Measurements from ENCODE around the gene CDRT4.
"Not testable (repeated sequence)": the region's sequence is repeated elsewhere in the genome, so short reads cannot be mapped to it uniquely, and the experiment has no call there.

The CDRT4 gene

GRCh38 chr17:15507001-15507400 lies 39.6 kb upstream of the CDRT4 start:
- H3K9ac ChIP-seq (ENCODE audit: low read depth, low read length): no peak overlapping the region
- peaks cover 14% of the 10 kb centered on the region for H3K4me1 ChIP-seq (ENCODE audit: control insufficient read depth, insufficient read depth, low read length)
- H3K4me2 ChIP-seq (ENCODE audit: low read length): no peak overlapping the region
- H3K4me3 ChIP-seq (ENCODE audit: low read length): no peak overlapping the region
- H3K36me3 ChIP-seq (ENCODE audit: insufficient read depth, low read length): peaks cover 6% of the 10 kb centered on the region
- H3K9me3 ChIP-seq (replicated peaks; ENCODE audit: low read length): no peaks in the 10 kb centered on the region
- H3K27me3 ChIP-seq (ENCODE audit: control insufficient read depth, insufficient read depth, low read length): no peaks in the 10 kb centered on the region

- not testable (repeated sequence) for H3K27me3 ChIP-seq (ENCODE audit: control insufficient read depth, insufficient read depth, low read length); H3K9me3 ChIP-seq (replicated peaks; ENCODE audit: low read length); H3K36me3 ChIP-seq (ENCODE audit: insufficient read depth, low read length); H3K4me2 ChIP-seq (ENCODE audit: low read length); H3K9ac ChIP-seq (ENCODE audit: low read depth, low read length); H3K4me3 ChIP-seq (ENCODE audit: low read length)
- peaks cover 14% of the 10 kb centered on the region for H3K4me1 ChIP-seq (ENCODE audit: control insufficient read depth, insufficient read depth, low read length)
Measured at GRCh38 chr17:15505708-15506107, 38.3 kb upstream of the CDRT4 start.

- Histone ChIP-seq H3K36me3 (ENCODE audit: insufficient read depth, low read length) (no peaks in the 10 kb centered on the region), H3K27me3 (ENCODE audit: control insufficient read depth, insufficient read depth, low read length) (no peaks in the 10 kb centered on the region), H3K9ac (ENCODE audit: low read depth, low read length) (no peak overlapping the region), H3K4me2 (ENCODE audit: low read length) (no peak overlapping the region), H3K9me3 (replicated peaks; ENCODE audit: low read length) (no peaks in the 10 kb centered on the region), H3K4me3 (ENCODE audit: low read length) (no peak overlapping the region), H3K4me1 (ENCODE audit: control insufficient read depth, insufficient read depth, low read length) (peaks cover 5% of the 10 kb centered on the region)
Measured at GRCh38 chr17:15503731-15504130, 36.3 kb upstream of the CDRT4 start.

- Histone ChIP-seq H3K9ac (ENCODE audit: low read depth, low read length) (peak overlapping the region; percentile 61), H3K4me1 (ENCODE audit: control insufficient read depth, insufficient read depth, low read length) (peaks cover 5% of the 10 kb centered on the region), H3K4me2 (ENCODE audit: low read length) (peak overlapping the region; percentile 74), H3K4me3 (ENCODE audit: low read length) (peak overlapping the region; percentile 48), H3K36me3 (ENCODE audit: insufficient read depth, low read length) (no peaks in the 10 kb centered on the region), H3K9me3 (replicated peaks; ENCODE audit: low read length) (no peaks in the 10 kb centered on the region), H3K27me3 (ENCODE audit: control insufficient read depth, insufficient read depth, low read length) (no peaks in the 10 kb centered on the region)
Measured at GRCh38 chr17:15502369-15503112, 35.1 kb upstream of the CDRT4 start.

- Histone ChIP-seq H3K4me3 (ENCODE audit: low read length) (no peak overlapping the region), H3K27me3 (ENCODE audit: control insufficient read depth, insufficient read depth, low read length) (no peaks in the 10 kb centered on the region), H3K9me3 (replicated peaks; ENCODE audit: low read length) (no peaks in the 10 kb centered on the region), H3K36me3 (ENCODE audit: insufficient read depth, low read length) (no peaks in the 10 kb centered on the region), H3K4me2 (ENCODE audit: low read length) (no peak overlapping the region), H3K9ac (ENCODE audit: low read depth, low read length) (no peak overlapping the region), H3K4me1 (ENCODE audit: control insufficient read depth, insufficient read depth, low read length) (peaks cover 5% of the 10 kb centered on the region)
Measured at GRCh38 chr17:15501793-15502192, 34.4 kb upstream of the CDRT4 start.

GRCh38 chr17:15501282-15501681 lies 33.9 kb upstream of the CDRT4 start:
- Histone ChIP-seq H3K27me3 (ENCODE audit: control insufficient read depth, insufficient read depth, low read length) (no peaks in the 10 kb centered on the region), H3K4me2 (ENCODE audit: low read length) (no peak overlapping the region), H3K9me3 (replicated peaks; ENCODE audit: low read length) (no peaks in the 10 kb centered on the region), H3K4me1 (ENCODE audit: control insufficient read depth, insufficient read depth, low read length) (peaks cover 5% of the 10 kb centered on the region), H3K4me3 (ENCODE audit: low read length) (no peak overlapping the region), H3K36me3 (ENCODE audit: insufficient read depth, low read length) (no peaks in the 10 kb centered on the region), H3K9ac (ENCODE audit: low read depth, low read length) (no peak overlapping the region)

GRCh38 chr17:15498107-15498506 lies 30.7 kb upstream of the CDRT4 start:
- Histone ChIP-seq H3K4me1 (ENCODE audit: control insufficient read depth, insufficient read depth, low read length) (peaks cover 5% of the 10 kb centered on the region), H3K9ac (ENCODE audit: low read depth, low read length) (no peak overlapping the region), H3K4me2 (ENCODE audit: low read length) (no peak overlapping the region), H3K36me3 (ENCODE audit: insufficient read depth, low read length) (no peaks in the 10 kb centered on the region), H3K27me3 (ENCODE audit: control insufficient read depth, insufficient read depth, low read length) (no peaks in the 10 kb centered on the region), H3K4me3 (ENCODE audit: low read length) (no peak overlapping the region), H3K9me3 (replicated peaks; ENCODE audit: low read length) (no peaks in the 10 kb centered on the region)

- Histone ChIP-seq H3K9me3 (replicated peaks; ENCODE audit: low read length) (no peaks in the 10 kb centered on the region), H3K4me3 (ENCODE audit: low read length) (no peak overlapping the region)
Measured at GRCh38 chr17:15496735-15497670, 29.6 kb upstream of the CDRT4 start.

GRCh38 chr17:15494821-15495220 lies 27.4 kb upstream of the CDRT4 start:
- Histone ChIP-seq H3K4me3 (ENCODE audit: low read length) (no peak overlapping the region), H3K27me3 (ENCODE audit: control insufficient read depth, insufficient read depth, low read length) (no peaks in the 10 kb centered on the region), H3K36me3 (ENCODE audit: insufficient read depth, low read length) (no peaks in the 10 kb centered on the region), H3K9me3 (replicated peaks; ENCODE audit: low read length) (no peaks in the 10 kb centered on the region), H3K9ac (ENCODE audit: low read depth, low read length) (no peak overlapping the region), H3K4me2 (ENCODE audit: low read length) (no peak overlapping the region), H3K4me1 (ENCODE audit: control insufficient read depth, insufficient read depth, low read length) (peaks cover 13% of the 10 kb centered on the region)

More at GRCh38 chr17:15496735-15497670, 29.6 kb upstream of the CDRT4 start:
- Histone ChIP-seq H3K9ac (ENCODE audit: low read depth, low read length) (no peak overlapping the region), H3K36me3 (ENCODE audit: insufficient read depth, low read length) (no peaks in the 10 kb centered on the region), H3K4me2 (ENCODE audit: low read length) (no peak overlapping the region), H3K27me3 (ENCODE audit: control insufficient read depth, insufficient read depth, low read length) (no peaks in the 10 kb centered on the region), H3K4me1 (ENCODE audit: control insufficient read depth, insufficient read depth, low read length) (no peaks in the 10 kb centered on the region)

- Histone ChIP-seq H3K4me1 (ENCODE audit: control insufficient read depth, insufficient read depth, low read length) (peaks cover 13% of the 10 kb centered on the region), H3K4me2 (ENCODE audit: low read length) (no peak overlapping the region), H3K9me3 (replicated peaks; ENCODE audit: low read length) (no peaks in the 10 kb centered on the region), H3K9ac (ENCODE audit: low read depth, low read length) (no peak overlapping the region), H3K27me3 (ENCODE audit: control insufficient read depth, insufficient read depth, low read length) (no peaks in the 10 kb centered on the region), H3K36me3 (ENCODE audit: insufficient read depth, low read length) (no peaks in the 10 kb centered on the region), H3K4me3 (ENCODE audit: low read length) (no peak overlapping the region)
Measured at GRCh38 chr17:15493693-15494035, 26.2 kb upstream of the CDRT4 start.

GRCh38 chr17:15492791-15493692 lies 25.6 kb upstream of the CDRT4 start:
- H3K27me3 ChIP-seq (ENCODE audit: control insufficient read depth, insufficient read depth, low read length): no peaks in the 10 kb centered on the region
- no peaks in the 10 kb centered on the region for H3K36me3 ChIP-seq (ENCODE audit: insufficient read depth, low read length)
- H3K4me1 ChIP-seq (ENCODE audit: control insufficient read depth, insufficient read depth, low read length): peaks cover 13% of the 10 kb centered on the region
- no peaks in the 10 kb centered on the region for H3K9me3 ChIP-seq (replicated peaks; ENCODE audit: low read length)
- H3K4me3 ChIP-seq (ENCODE audit: low read length): no peak overlapping the region
- H3K4me2 ChIP-seq (ENCODE audit: low read length): no peak overlapping the region
- H3K9ac ChIP-seq (ENCODE audit: low read depth, low read length): no peak overlapping the region
